Panc1 (cell line): ENCODE data around the gene CXCL17. TPM values are rescaled to one million over a fixed set of nuclear protein-coding genes. Genes with fewer than 3 reads are reported as not detected.

ENCODE experiments used
- ATAC-seq: fragments of 200-7000 bp; cut with Tn5 transposase; 2 replicates; pipeline ENCODE4 v1.9.1; 2020; ENCODE audit warnings: mild to moderate bottlenecking, moderate library complexity
- BruUV-seq: library from RNA; stranded (reverse); fragments of 400-500 nt; replicated peaks from 2 replicates; lab custom pipeline; 2021; lab: Mats Ljungman, UMichigan
- CTCF ChIA-PET: fragments of 300-600 bp; sonication (Branson Sonifier 250); formaldehyde crosslinking; loops from one replicate; lab custom pipeline; 2022; ENCODE audit warnings: antibody characterized with exemption; lab: Charles Lee
- POLR2A ChIA-PET: fragments of 300-600 bp; sonication (Branson Sonifier 250); formaldehyde crosslinking; loops from one replicate; lab custom pipeline; 2022; ENCODE audit warnings: antibody characterized with exemption; lab: Charles Lee
- DNase-seq: peaks from one replicate; pipeline ENCODE4 v3.0.0-alpha.2; 2010; ENCODE audit warnings: low read depth, low spot score
- H3K27ac ChIP-seq: 2 replicates; pipeline ENCODE4 v1.5.1; 2011; ENCODE audit warnings: mild to moderate bottlenecking, low read length, inconsistent platforms
- H3K27me3 ChIP-seq: fragments of 200-500 bp; sonication (Bioruptor generic); 2 replicates; pipeline ENCODE4 v1.6.0; 2014; ENCODE audit warnings: low read length, inconsistent platforms; ENCODE audit not compliant: control insufficient read depth, insufficient read depth
- H3K36me3 ChIP-seq: fragments of 200-500 bp; sonication (Bioruptor generic); 2 replicates; pipeline ENCODE4 v1.5.1; 2014; ENCODE audit warnings: inconsistent platforms, mild to moderate bottlenecking, low read length, moderate library complexity; ENCODE audit not compliant: control insufficient read depth, insufficient read depth
- H3K4me1 ChIP-seq: 2 replicates; pipeline ENCODE4 v1.5.1; 2011; ENCODE audit warnings: inconsistent platforms, mild to moderate bottlenecking, low read length, moderate library complexity; ENCODE audit not compliant: control insufficient read depth, insufficient read depth
- H3K4me3 ChIP-seq, 2 experiments: 2 replicates each; pipeline ENCODE4 v1.5.1; 2011 to 2012; ENCODE audit warnings: low read depth in 2 of 2, low read length in 2 of 2, mild to moderate bottlenecking in 2 of 2, inconsistent platforms in 1 of 2, moderate library complexity in 1 of 2
- H3K9me3 ChIP-seq: fragments of 200-500 bp; sonication (Bioruptor generic); 2 replicates; pipeline ENCODE4 v1.5.1; 2014; ENCODE audit warnings: low read depth, mild to moderate bottlenecking, inconsistent platforms, low read length, moderate library complexity; ENCODE audit not compliant: control insufficient read depth, insufficient read depth
- CTCF ChIP-seq: fragments of 450-650 bp; IDR thresholded peaks from 2 replicates; pipeline ENCODE4 v1.5.1; 2017; ENCODE audit warnings: mild to moderate bottlenecking
- POLR2AphosphoS5 ChIP-seq: IDR thresholded peaks from 2 replicates; pipeline ENCODE4 v1.6.1; 2012; ENCODE audit warnings: mild to moderate bottlenecking, low read depth, low read length, moderate library complexity
- SIN3A ChIP-seq: IDR thresholded peaks from 2 replicates; pipeline ENCODE4 v1.6.1; 2012; ENCODE audit warnings: low read depth, mild to moderate bottlenecking, low read length, moderate library complexity, borderline replicate concordance; ENCODE audit not compliant: insufficient read depth
- TCF7L2 ChIP-seq: IDR thresholded peaks from 2 replicates; pipeline ENCODE4 v1.6.1; 2011; ENCODE audit warnings: mild to moderate bottlenecking, low read depth, low read length, inconsistent platforms
- in situ Hi-C: cut with HindIII; loops from 2 replicates; pipeline ENCODE4 v1.10.0; 2016; ENCODE audit warnings: low sequenced_read_pairs, low pct_unique_long_range_greater_than_20kb
- intact Hi-C: fragments of 100-400 bp; cut with micrococcal nuclease; formaldehyde crosslinking; loops from one replicate; pipeline ENCODE4 v1.10.0; 2022; ENCODE audit not compliant: unreplicated experiment
- total RNA-seq: library from RNA; stranded (reverse); gene quantifications from one replicate; pipeline ENCODE4 v1.2.1, GENCODE V29; 2021; ENCODE audit not compliant: unreplicated experiment
- TF ChIP-seq, protein P1 (sequence below), 2 experiments: IDR thresholded peaks; 2 replicates each; pipeline ENCODE4 v1.6.1; 2011 to 2012; ENCODE audit warnings: low read depth in 2 of 2, control low read depth in 1 of 2, low read length in 1 of 2, mild to moderate bottlenecking in 1 of 2, moderate library complexity in 1 of 2; ENCODE audit not compliant: insufficient read depth in 1 of 2

Gene CXCL17
- total RNA-seq, 1 experiment from 2014 or later = not detected

GRCh38 chr19:42427313-42427712 lies 15.4 kb downstream of the CXCL17 start, which contains the start of gene LIPE:
Gene LIPE, minus strand, starts transcription at chr19:42427388. Its CDS starts 239 bp downstream, at chr19:42427149.
- ATAC-seq = no peak
- POLR2A ChIA-PET = no interaction called here

DNA sequence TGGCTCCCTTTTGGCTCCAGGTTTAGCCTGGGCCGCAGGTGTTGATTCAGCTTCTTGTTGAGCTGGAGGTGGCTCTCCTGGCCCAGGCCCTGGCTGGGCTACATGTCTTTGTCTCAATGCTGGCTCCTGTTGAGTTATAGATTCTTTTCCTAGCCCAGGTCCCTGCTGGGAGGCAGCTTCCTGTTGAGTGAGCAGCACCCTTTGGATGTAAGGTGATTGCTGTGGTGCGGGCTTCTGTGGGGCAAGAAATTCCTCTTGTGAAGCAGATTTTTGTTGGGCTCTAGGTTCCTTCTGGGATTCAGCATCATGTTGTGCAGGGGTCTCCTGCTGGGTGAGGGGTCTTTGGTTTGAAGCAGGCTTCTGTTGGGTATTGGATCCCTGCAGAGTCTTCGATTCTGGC lies 16.1 kb downstream of the CXCL17 start:
- no peak for DNase-seq
- POLR2A ChIA-PET = interaction anchor here (0.6 kb wide), 1 partner anchor 132 kb away, joined by 5 read pairs; no protein-coding TSS in a partner anchor
- BruUV-seq = no TSS peak
- H3K4me1 ChIP-seq = no peaks in the 10 kb centered on the region; the same call in 1 of the 2 replicates
- intact Hi-C loops (loop anchor here (5.0 kb wide), 1 partner anchor 361 kb away; no protein-coding TSS in a partner anchor), in situ Hi-C loops (no loop called here)
- no peak overlapping the region for H3K27ac ChIP-seq
- TF ChIP-seq CTCF (no peak), SIN3A (no peak), POLR2AphosphoS5 (no peak), TCF7L2 (no peak)
- TF ChIP-seq, protein P1, sequence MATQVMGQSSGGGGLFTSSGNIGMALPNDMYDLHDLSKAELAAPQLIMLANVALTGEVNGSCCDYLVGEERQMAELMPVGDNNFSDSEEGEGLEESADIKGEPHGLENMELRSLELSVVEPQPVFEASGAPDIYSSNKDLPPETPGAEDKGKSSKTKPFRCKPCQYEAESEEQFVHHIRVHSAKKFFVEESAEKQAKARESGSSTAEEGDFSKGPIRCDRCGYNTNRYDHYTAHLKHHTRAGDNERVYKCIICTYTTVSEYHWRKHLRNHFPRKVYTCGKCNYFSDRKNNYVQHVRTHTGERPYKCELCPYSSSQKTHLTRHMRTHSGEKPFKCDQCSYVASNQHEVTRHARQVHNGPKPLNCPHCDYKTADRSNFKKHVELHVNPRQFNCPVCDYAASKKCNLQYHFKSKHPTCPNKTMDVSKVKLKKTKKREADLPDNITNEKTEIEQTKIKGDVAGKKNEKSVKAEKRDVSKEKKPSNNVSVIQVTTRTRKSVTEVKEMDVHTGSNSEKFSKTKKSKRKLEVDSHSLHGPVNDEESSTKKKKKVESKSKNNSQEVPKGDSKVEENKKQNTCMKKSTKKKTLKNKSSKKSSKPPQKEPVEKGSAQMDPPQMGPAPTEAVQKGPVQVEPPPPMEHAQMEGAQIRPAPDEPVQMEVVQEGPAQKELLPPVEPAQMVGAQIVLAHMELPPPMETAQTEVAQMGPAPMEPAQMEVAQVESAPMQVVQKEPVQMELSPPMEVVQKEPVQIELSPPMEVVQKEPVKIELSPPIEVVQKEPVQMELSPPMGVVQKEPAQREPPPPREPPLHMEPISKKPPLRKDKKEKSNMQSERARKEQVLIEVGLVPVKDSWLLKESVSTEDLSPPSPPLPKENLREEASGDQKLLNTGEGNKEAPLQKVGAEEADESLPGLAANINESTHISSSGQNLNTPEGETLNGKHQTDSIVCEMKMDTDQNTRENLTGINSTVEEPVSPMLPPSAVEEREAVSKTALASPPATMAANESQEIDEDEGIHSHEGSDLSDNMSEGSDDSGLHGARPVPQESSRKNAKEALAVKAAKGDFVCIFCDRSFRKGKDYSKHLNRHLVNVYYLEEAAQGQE (IDR thresholded peaks at IDR 0.05; ENCODE audit: insufficient read depth in 1 of 2, low read depth in 2 of 2, low read length in 1 of 2) = no peak
- no peak overlapping the region for H3K4me3 ChIP-seq
- H3K9me3 ChIP-seq = no peaks in the 10 kb centered on the region
- H3K36me3 ChIP-seq = no peaks in the 10 kb centered on the region
- no peak for ATAC-seq
- H3K27me3 ChIP-seq = no peaks in the 10 kb centered on the region
- CTCF ChIA-PET = no interaction called here

More at GRCh38 chr19:42427313-42427712, 15.4 kb downstream of the CXCL17 start, which contains the start of gene LIPE:
- BruUV-seq = no TSS peak
- no peaks in the 10 kb centered on the region for H3K27me3 ChIP-seq
- no peaks in the 10 kb centered on the region for H3K36me3 ChIP-seq
- H3K4me3 ChIP-seq = no peak within 1 kb of the TSS
- no peaks in the 10 kb centered on the region for H3K9me3 ChIP-seq
- CTCF ChIA-PET = no interaction called here
- intact Hi-C loops (loop anchor here (5.0 kb wide), 1 partner anchor 360 kb away; no protein-coding TSS in a partner anchor), in situ Hi-C loops (no loop called here)
- no peak for DNase-seq
- no peaks in the 10 kb centered on the region; the same call in 1 of the 2 replicates for H3K4me1 ChIP-seq
- no peak within 1 kb of the TSS for H3K27ac ChIP-seq
- TF ChIP-seq, protein P1 (IDR thresholded peaks at IDR 0.05; ENCODE audit: insufficient read depth in 1 of 2, low read depth in 2 of 2, low read length in 1 of 2) = no peak
- TF ChIP-seq CTCF (no peak), POLR2AphosphoS5 (no peak), SIN3A (no peak), TCF7L2 (no peak)
